SK-N-SH (cell line): ENCODE measurements around the gene GPAT3.

Source experiments
- CHD2 ChIP-seq: fragments of 150-350 bp; IDR thresholded peaks from 2 replicates; pipeline ENCODE4 v1.6.1; 2018; ENCODE audit warnings: low read length; ENCODE audit not compliant: partially characterized antibody
- CTCF ChIP-seq: fragments of 200-600 bp; sonication (generic); IDR thresholded peaks from 2 replicates; pipeline ENCODE4 v1.6.1; 2017; ENCODE audit warnings: antibody characterized with exemption, mild to moderate bottlenecking, moderate library complexity
- EP300 ChIP-seq, 2 experiments: IDR thresholded peaks; 2 replicates each; pipeline versions ENCODE4 v1.4.0 to v1.6.1; 2012; ENCODE audit warnings: borderline replicate concordance in 1 of 2, low read depth in 1 of 2, low read length in 1 of 2
- MEF2A ChIP-seq: IDR thresholded peaks from 2 replicates; pipeline ENCODE4 v1.4.0; 2012; ENCODE audit warnings: low read depth, borderline replicate concordance
- POLR2AphosphoS5 ChIP-seq: IDR thresholded peaks from 2 replicates; pipeline ENCODE4 v1.6.1; 2012; ENCODE audit warnings: low read depth, low read length
- REST ChIP-seq: IDR thresholded peaks from 2 replicates; pipeline ENCODE4 v1.6.1; 2012; ENCODE audit warnings: mild to moderate bottlenecking, low read depth, low read length, moderate library complexity
- SMC3 ChIP-seq: IDR thresholded peaks from 2 replicates; pipeline ENCODE4 v1.6.1; 2012; ENCODE audit warnings: low read depth, low read length, improper control_type of control experiment
- USF2 ChIP-seq: fragments of 150-350 bp; IDR thresholded peaks from 2 replicates; pipeline ENCODE4 v1.6.1; 2017; ENCODE audit warnings: antibody characterized with exemption, low read length, low read depth, borderline replicate concordance

GRCh38 chr4:83606898-83607297 lies 71.0 kb downstream of the GPAT3 start:
- TF ChIP-seq CTCF = no peak
- no peak for TF ChIP-seq POLR2AphosphoS5
- no peak for TF ChIP-seq USF2
- no peak for TF ChIP-seq CHD2
- TF ChIP-seq SMC3 = no peak
- TF ChIP-seq MEF2A = no peak
- no peak for TF ChIP-seq EP300 (IDR thresholded peaks at IDR 0.05; ENCODE audit: borderline replicate concordance in 1 of 2, low read depth in 1 of 2, low read length in 1 of 2)
- TF ChIP-seq REST = no peak
